Stimulated activated naive CD8-positive, alpha-beta T cell treated with anti-CD3 and anti-CD28 coated beads, Interleukin-15, amount 100 ng/mL, for 72 hours (primary cell): Measurements from ENCODE around the gene CENATAC.
A peak's percentile ranks its signal among the peaks of the same experiment; 100 is the strongest.
"Not testable (repeated sequence)": the region's sequence is repeated elsewhere in the genome, so short reads cannot be mapped to it uniquely, and the experiment has no call there.

ENCODE experiments used
- ATAC-seq: fragments of 150-1000 bp; cut with Tn5 transposase; 2 replicates; pipeline ENCODE4 v1.10.0; 2021; ENCODE audit warnings: mild to moderate bottlenecking, moderate library complexity
- DNase-seq, 2 donors: peaks; one replicate each; pipeline ENCODE4 v3.0.0; 2021 to 2022
- H3K27ac Mint-ChIP-seq, 2 donors: one replicate each; pipeline ENCODE4 v1.8.0; 2022; ENCODE audit warnings: mild to moderate bottlenecking in 2 of 2, mixed read lengths in 2 of 2, moderate library complexity in 2 of 2
- H3K27me3 Mint-ChIP-seq: one replicate; pipeline ENCODE4 v1.8.0; 2022; ENCODE audit warnings: mixed read lengths
- H3K4me1 Mint-ChIP-seq: one replicate; pipeline ENCODE4 v1.8.0; 2022; ENCODE audit warnings: mild to moderate bottlenecking, mixed read lengths
- H3K4me3 Mint-ChIP-seq, 2 donors: one replicate each; pipeline ENCODE4 v1.8.0; 2022; ENCODE audit warnings: mild to moderate bottlenecking in 2 of 2, mixed read lengths in 2 of 2, moderate library complexity in 1 of 2
- H3K9me3 Mint-ChIP-seq, 2 donors: one replicate each; pipeline ENCODE4 v1.8.0; 2022; ENCODE audit warnings: mixed read lengths in 2 of 2

CENATAC gene

DNA sequence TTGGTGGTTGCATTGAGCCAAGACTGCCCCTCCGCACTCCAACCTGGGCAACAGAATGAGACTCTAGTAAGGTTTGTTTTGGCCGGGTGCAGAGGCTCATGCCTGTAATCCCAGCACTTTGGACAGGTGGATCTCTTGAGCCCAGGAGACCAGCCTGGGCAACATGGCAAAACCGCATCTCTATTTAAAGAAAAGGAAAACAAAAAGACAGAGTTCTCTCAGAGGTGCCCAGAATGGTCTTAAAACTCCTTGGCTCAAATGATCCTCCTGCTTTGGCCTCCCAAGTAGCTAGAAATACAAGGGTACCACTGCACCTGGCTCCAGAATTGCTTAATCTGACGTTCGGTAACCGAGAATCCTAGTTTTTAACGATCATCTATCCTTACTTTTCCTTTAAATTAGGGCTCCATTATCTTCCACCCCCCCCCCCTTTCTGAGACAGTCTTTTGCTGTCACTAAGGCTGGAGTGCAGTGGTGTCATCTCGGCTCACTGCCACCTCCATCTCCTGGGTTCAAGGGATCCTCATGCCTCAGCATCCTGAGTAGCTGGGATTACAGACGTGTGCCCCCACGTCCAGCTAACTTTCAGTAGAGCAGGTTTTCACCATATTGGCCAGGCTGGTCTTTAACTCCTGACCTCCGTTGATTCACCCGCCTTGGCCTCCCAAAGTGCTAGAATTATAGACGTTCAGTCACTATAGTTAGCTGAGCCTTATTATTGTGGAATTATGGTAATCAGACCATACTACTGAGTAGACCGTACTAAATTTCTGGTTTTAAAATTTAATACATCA, 18.5 kb downstream of the CENATAC start:
- DNase-seq (no peak), ATAC-seq (no peak)
- H3K27ac Mint-ChIP-seq: peak overlapping the region in 1 of 2 donors; percentile 99
- H3K4me1 Mint-ChIP-seq: peaks cover 44% of the 10 kb centered on the region
- peak overlapping the region; percentile 95 to 99 for H3K4me3 Mint-ChIP-seq
- no peaks in the 10 kb centered on the region for H3K27me3 Mint-ChIP-seq
- H3K9me3 Mint-ChIP-seq: no peaks in the 10 kb centered on the region

DNA sequence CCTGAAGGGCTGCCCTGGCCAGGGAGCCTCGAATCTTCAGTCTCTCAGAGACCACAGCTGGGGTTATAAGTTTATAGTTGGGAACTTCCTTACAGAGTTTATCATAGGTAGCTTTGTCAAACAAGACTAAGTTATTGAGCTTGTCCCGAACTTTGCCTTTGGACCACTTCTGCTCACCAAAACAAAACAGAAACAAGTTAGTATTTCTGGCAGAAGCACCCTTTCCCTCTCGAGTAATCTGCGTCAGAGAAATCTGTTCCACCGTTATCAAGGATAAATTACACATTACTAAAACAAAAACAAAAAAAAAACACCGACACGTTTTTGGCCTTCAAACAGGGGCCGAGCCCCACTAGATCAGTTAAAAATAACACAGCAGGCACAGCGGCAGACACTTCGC, 19.4 kb downstream of the CENATAC start:
- not testable (repeated sequence) for H3K27me3 Mint-ChIP-seq, DNase-seq

DNA sequence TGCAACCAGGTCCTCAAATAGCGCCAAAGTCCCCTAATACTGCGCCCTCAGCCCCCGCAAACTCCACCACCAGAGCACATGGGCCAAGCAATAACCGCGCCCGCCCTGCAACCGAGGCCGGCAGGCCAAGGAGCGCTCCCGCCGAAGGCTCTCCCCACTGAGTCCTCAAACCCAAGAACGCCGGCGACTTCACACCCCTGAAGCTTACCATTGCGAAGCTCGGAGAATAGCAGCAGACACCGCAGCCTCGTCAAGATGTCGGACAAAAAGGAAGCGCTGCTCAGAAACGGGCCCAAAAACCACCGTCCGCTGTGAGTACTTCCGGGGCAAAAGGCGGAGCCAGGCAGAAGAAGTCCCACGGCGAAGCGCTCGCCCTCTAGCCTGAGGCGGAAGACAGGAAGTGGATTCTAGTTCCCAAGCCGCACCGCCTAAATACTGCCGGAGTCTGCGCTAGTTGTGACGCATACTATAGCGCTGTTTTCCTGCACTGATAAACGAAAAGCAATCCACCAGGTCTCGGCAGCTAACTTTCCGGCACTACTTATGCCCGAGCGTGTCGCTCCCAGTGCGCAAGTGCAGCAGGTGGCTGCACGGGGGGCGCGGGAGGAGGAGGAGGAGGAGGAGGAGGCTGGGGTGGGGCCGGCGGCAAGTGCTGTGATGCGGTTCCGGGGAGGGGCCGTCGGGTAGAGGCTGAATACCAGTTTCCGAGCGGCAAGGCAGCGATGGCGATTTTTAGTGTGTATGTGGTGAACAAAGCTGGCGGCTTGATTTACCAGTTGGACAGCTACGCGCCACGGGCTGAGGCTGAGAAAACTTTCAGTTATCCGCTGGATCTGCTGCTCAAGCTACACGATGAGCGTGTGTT, 20.4 kb downstream of the CENATAC start, which contains the start of the genes RPS25 and TRAPPC4:
Gene RPS25, minus strand, starts transcription at position 270 of the 865 bp plus-strand sequence. Its CDS starts 59 bp downstream, at position 211.
Gene TRAPPC4, plus strand, starts transcription at position 693 of the 865 bp plus-strand sequence. Its CDS starts 30 bp downstream, at position 723.
- Mint-ChIP-seq H3K9me3 (no peaks in the 10 kb centered on the region), H3K27me3 (no peaks in the 10 kb centered on the region), H3K4me1 (peaks cover 61% of the 10 kb centered on the region), H3K27ac (peak within 1 kb of the TSS; percentile 99), H3K4me3 (peak within 1 kb of the TSS; percentile 95 to 99)
- ATAC-seq (peak; percentile 94), DNase-seq (peak; percentile 94 to 95)

More for the DNA sequence above, 19.4 kb downstream of the CENATAC start:
- ATAC-seq, H3K9me3 Mint-ChIP-seq: not testable (repeated sequence)
- Mint-ChIP-seq H3K4me3 (peak overlapping the region; percentile 95 to 99), H3K27ac (peak overlapping the region; percentile 99), H3K4me1 (peaks cover 54% of the 10 kb centered on the region)

DNA sequence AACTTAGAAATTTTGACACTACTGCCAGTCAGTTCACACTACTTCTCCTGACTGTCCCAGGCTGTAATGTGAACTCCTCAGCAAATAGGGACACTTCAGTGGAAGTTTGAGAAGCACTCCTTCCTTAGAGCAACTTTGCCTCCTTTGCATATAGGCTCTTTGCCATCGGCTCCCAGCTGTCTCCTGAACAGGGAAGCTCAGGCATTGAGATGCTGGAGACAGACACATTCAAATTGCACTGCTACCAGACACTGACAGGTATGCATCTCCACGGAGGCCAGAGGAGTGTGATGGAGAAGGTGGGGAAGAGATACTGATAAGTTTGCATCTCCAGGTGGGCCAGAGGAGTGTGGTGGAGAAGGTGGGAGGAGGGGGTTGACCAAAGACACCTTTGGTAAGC, 22.1 kb downstream of the CENATAC start:
- H3K27ac Mint-ChIP-seq: peak overlapping the region; percentile 86 to 99
- H3K9me3 Mint-ChIP-seq: no peaks in the 10 kb centered on the region
- H3K27me3 Mint-ChIP-seq: no peaks in the 10 kb centered on the region
- no peak for ATAC-seq
- H3K4me1 Mint-ChIP-seq: peaks cover 67% of the 10 kb centered on the region
- DNase-seq: no peak
- H3K4me3 Mint-ChIP-seq: peak overlapping the region; percentile 95 to 99

DNA sequence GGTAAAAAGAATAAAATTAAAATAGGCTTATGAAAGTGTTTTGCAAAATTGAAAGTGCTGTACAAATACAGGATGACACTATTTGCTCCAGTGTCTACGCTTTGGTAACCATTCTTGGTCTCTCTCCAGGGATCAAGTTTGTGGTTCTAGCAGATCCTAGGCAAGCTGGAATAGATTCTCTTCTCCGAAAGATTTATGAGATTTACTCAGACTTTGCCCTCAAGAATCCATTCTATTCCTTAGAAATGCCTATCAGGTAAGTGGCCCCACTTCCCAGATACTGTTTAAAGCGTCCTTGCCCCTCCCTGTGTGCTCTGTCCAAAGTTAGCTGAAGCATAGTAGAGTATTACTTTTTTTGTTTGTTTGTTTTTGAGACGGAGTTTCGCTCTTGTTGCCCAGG, 23.7 kb downstream of the CENATAC start:
- ATAC-seq (no peak), DNase-seq (no peak)
- peaks cover 67% of the 10 kb centered on the region for H3K4me1 Mint-ChIP-seq
- H3K27me3 Mint-ChIP-seq: no peaks in the 10 kb centered on the region
- H3K9me3 Mint-ChIP-seq: no peaks in the 10 kb centered on the region
- no peak overlapping the region for H3K27ac Mint-ChIP-seq
- peak overlapping the region in 1 of 2 donors; percentile 35 for H3K4me3 Mint-ChIP-seq

DNA sequence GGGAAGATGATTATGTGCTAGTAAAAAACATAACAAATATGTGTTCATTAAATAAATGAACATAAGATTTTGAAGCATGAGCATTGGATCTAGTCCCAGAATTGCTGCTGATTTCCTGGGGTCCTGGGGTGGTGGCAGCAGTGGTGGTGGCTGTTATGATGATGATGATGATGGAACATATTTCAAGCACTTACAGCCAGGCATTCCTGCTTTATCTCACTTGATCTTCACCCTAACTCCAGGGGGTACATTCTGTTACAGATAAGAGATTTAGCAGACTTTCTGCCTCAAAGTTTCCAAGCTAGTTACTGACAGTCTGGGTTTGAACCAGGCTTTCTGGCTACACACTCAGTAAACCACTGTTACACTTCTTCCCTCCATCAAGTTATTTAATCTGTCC, 25.8 kb downstream of the CENATAC start:
- H3K4me1 Mint-ChIP-seq: peaks cover 85% of the 10 kb centered on the region
- H3K4me3 Mint-ChIP-seq: no peak overlapping the region

DNA sequence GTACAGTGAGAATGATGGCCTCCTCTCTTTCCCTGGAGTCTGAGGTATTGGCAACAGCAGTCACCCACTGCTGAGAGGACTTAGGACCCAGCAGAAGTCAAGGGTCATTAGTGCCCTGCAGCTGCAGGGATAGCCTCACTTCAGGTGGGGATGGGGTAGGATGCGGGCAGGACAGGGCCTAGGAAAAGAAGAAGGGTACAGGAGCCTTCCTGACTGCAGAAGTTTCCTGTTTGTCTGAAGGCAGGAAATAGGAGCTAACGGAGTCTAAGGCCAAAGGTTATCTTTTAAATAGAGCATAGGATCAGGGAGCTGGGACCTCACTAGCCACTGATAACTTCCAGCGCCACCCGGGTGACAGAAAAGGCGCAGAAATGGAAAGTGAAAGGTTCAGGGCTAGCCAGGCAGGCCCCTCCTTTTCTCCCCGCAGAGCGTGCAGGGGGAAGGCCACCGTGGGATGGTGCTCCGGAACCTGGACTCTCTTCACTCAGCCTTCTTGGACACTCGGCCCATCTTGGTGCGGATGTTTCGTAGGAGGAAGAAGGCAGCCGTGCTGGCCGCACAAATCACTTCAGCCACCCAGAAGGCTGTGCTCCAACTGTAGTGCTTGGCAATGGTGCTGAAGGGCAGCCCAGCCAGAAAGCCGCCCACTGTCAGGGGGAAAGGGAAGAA, 26.6 kb downstream of the CENATAC start:
- Mint-ChIP-seq H3K9me3 (no peaks in the 10 kb centered on the region), H3K4me3 (peak overlapping the region in 1 of 2 donors; percentile 16), H3K4me1 (peaks cover 93% of the 10 kb centered on the region), H3K27me3 (no peaks in the 10 kb centered on the region), H3K27ac (peak overlapping the region in 1 of 2 donors; percentile 56)
- DNase-seq: no peak
- no peak for ATAC-seq

More for the DNA sequence above, 25.8 kb downstream of the CENATAC start:
- no peak for DNase-seq
- no peak for ATAC-seq
- Mint-ChIP-seq H3K27me3 (no peaks in the 10 kb centered on the region), H3K27ac (peak overlapping the region in 1 of 2 donors; percentile 74), H3K9me3 (no peaks in the 10 kb centered on the region)

DNA sequence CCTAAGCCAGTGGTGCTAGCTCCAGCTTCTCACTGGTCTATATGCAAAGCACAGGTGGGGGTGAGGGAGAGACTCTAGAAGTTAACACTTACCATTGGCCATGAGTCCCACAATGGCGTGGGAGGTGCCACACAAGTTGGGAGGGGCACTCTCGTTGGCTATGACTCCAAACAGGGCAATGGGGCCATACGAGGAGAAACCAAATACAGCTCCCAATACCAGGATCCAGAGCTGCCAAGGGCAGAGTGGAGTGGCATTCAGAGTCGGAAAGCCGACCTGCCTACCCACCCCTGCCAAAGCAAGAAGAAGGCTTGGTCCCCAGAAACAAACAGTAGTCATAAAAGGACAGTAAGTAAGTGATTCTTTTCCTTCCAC, 27.1 kb downstream of the CENATAC start:
- H3K27ac Mint-ChIP-seq: peak overlapping the region in 1 of 2 donors; percentile 72
- no peaks in the 10 kb centered on the region for H3K9me3 Mint-ChIP-seq
- H3K27me3 Mint-ChIP-seq: no peaks in the 10 kb centered on the region
- H3K4me3 Mint-ChIP-seq: no peak overlapping the region
- ATAC-seq: no peak
- no peak for DNase-seq
- peaks cover 94% of the 10 kb centered on the region for H3K4me1 Mint-ChIP-seq

DNA sequence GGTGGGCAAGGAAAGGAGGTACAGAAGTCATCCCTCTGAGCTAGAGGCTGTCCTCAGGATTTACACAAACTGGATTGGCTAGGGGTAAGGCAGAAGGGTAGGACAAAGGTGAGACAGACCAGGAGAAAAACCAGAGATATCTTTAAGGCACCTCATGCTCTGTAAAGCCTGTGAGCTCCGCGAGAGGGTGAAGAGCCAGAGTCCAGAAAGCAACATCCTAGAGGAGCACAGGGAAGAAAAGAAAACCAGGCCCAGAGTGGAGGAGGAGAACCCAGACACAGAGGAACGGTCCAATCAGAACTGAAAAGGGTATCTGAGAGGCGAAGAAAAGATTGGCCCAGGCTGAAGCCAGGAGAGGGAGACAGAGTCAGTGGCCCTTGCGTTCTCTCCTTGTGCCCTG, 27.6 kb downstream of the CENATAC start:
- H3K27me3 Mint-ChIP-seq: no peaks in the 10 kb centered on the region
- H3K4me1 Mint-ChIP-seq: peaks cover 89% of the 10 kb centered on the region
- DNase-seq (no peak), ATAC-seq (no peak)
- H3K4me3 Mint-ChIP-seq: no peak overlapping the region
- peak overlapping the region in 1 of 2 donors; percentile 72 for H3K27ac Mint-ChIP-seq
- H3K9me3 Mint-ChIP-seq: no peaks in the 10 kb centered on the region

DNA sequence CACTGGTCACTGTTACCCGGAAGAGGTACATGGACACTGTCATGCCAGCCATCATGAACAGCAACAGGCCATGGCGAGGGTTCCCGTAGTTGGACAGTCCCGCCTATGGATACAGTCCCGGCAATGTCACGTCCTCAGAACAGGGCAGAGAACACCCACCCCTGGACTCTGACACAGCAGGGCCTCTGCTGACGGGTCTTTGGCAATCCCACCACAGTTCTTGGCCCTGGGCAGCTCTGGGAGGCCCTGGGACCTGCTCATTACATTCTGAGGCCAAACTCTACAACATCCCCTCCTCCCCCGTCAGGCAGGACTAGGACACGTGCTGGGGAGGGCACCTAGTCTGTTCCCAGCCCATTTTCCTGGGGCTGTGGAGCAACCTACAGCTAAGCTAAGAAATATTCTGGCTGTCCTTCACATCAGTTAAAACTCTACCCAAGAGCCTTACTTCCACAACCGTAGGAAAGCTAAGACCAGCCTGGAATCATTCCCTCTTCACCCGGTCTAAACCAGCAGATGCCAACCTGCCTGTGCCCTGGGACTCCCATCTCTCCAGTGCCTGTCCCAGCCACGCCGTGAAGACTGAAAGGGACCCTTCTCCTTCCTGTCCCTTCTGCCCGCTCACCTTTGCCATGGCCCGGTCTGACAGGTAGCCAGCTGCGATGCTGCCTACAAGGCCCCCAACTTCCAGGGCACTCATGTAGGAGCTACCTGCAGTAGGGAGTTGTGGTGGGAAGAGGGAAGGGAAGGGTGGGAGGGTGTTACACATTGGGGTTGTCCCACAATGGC, 28.2 kb downstream of the CENATAC start:
- Mint-ChIP-seq H3K4me1 (peaks cover 86% of the 10 kb centered on the region), H3K27ac (peak overlapping the region in 1 of 2 donors; percentile 83)
- DNase-seq: no peak

DNA sequence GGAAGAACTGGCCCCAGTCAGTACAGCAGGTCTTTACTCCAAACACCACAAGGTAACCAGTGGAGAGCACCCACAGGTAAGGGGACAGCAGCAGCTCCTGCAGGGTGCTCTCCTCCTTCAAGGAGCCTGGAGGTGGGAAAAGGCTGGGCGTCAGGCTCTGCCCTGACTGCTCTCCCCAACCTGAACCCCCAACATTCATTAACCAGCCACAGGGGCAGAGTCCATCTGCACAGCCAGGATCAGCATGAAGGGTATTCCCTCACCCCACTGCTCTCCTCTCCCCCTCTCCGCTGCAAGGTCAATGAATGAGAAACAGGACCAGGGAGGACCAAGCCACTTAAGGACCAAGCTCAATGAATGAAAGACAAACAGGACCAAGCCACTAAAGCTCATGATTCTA, 29.0 kb downstream of the CENATAC start:
- Mint-ChIP-seq H3K4me1 (peaks cover 78% of the 10 kb centered on the region), H3K27me3 (no peaks in the 10 kb centered on the region), H3K9me3 (no peaks in the 10 kb centered on the region), H3K27ac (no peak overlapping the region), H3K4me3 (no peak overlapping the region)
- no peak for DNase-seq
- ATAC-seq: no peak

More for the DNA sequence above, 28.2 kb downstream of the CENATAC start:
- H3K27me3 Mint-ChIP-seq: no peaks in the 10 kb centered on the region
- H3K9me3 Mint-ChIP-seq: no peaks in the 10 kb centered on the region
- no peak overlapping the region for H3K4me3 Mint-ChIP-seq
- ATAC-seq: no peak

DNA sequence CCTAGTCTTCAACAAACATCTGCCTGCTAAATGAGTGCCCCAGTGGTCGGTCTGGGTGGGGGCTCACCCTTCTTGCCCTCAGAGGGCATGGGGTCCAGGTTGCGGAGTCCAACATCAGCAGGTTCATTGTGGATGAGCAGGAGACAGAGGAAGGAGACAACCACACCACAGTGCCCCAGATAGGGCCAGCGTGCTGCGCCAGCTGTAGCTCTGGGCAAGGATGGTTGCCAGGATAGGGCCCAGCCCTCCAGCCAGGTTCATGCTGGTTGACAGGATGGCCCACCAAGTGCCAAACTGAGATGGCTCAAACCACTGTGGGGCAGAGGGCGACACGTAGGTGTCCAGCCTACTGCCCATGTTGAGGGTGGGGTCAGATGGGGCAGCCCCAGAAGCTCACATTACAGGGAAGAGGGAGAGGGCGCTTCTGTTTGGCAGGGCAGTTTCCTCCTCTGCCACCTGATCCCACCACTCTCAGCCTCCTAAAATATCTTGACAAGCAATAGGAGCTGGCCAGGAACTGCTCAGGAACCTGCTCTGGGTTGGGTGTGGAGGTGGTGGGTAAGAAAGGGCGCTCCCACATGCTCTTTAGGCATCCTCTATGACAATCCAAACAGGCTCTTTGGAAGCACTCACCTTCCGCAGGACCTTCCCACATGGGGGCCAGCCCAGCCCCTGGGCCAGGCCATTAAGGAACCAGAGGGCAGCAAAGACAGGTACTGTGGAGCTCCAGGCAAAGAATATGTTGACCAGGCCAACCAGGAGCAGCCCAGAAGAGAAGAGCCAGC, 29.8 kb downstream of the CENATAC start:
- Mint-ChIP-seq H3K9me3 (no peaks in the 10 kb centered on the region), H3K27me3 (no peaks in the 10 kb centered on the region), H3K4me3 (peak overlapping the region in 1 of 2 donors; percentile 14), H3K4me1 (peaks cover 72% of the 10 kb centered on the region), H3K27ac (no peak overlapping the region)
- DNase-seq: no peak
- ATAC-seq: no peak

DNA sequence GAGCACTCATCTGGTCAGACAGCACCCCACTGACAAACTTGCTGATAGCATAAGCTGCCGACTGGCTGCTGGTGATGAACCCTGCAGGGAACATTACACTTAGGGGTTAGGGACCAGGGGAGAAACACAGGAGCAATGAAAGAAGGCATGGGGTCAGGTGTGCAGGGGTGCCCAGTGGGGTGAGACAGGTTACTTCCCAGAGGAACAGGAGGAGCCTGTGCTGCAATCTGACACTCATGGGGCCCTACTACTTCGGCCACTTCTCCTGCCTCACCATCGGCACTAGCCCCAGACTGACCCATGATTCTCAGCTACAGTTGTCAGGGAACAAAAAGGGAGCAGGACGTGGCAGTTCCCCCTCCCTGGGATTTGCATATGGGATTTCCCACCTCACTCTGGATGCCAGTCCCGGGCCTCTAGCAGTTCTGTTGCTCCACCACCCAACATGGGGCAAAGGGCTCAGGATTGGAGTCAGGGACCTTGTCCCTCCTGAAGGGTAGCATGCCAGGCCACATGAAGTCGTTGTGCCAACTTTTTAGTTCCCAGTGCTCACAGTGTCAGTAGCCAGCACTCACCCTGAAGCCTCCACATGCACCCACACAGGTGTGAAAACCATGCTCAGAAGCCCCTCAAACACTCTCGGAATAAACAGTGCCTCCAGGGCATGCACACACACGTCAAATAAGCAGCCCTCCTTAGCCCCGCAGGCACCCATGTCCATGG, 30.6 kb downstream of the CENATAC start:
- Mint-ChIP-seq H3K4me3 (peak overlapping the region; percentile 77 to 91), H3K27ac (peak overlapping the region in 1 of 2 donors; percentile 23), H3K4me1 (peaks cover 65% of the 10 kb centered on the region), H3K9me3 (no peaks in the 10 kb centered on the region), H3K27me3 (no peaks in the 10 kb centered on the region)
- ATAC-seq: no peak
- DNase-seq: no peak

DNA sequence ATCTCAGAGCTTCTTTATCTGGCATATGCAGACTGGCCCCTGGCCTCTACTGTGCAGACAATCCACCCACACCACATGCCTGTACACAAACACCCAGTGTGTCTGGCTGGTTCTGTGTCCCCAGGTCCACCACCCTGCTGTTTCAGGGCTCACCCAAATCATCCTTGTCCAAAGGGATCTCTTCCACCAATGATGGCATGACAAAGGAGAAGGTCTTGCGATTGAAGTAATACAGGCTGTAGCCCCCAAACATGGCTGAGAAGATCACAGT, 31.1 kb downstream of the CENATAC start:
- peak overlapping the region; percentile 77 to 91 for H3K4me3 Mint-ChIP-seq

More for the DNA sequence above, 31.1 kb downstream of the CENATAC start:
- H3K27me3 Mint-ChIP-seq: no peaks in the 10 kb centered on the region
- peak overlapping the region in 1 of 2 donors; percentile 23 for H3K27ac Mint-ChIP-seq
- H3K4me1 Mint-ChIP-seq: peaks cover 61% of the 10 kb centered on the region
- DNase-seq (no peak), ATAC-seq (no peak)
- H3K9me3 Mint-ChIP-seq: no peaks in the 10 kb centered on the region
